Measurements from ENCODE around the gene TBCCD1.

TBCCD1 gene

DNA sequence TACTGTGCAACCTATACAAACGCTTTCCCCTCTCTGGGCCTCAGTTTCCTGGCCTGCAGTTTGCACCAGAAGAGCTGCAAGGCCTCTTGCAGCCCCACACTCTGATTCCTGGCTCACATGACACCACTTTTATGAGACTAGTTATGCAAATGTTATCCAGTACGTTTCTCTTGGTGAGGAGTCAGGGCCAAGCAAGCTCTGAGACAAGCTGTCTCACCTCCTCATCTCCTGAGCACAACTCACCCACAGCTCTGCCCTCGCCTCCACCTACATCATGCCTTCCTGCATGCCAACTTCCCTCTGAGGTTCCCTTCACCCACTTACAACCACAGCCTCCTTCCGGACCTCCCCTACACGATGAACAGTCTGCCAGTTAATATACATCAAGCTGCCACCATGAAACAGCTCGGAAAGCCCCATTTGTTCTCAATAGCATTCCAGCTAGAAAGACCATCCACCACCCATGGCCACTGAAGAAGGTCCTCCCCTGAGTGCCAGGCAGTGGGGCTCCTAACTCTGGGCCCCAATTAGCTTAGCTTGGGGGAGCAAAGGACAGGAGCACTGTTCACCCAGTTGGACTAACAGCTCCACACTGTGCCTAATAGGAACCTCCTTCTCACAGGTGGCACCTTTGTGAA lies 48.0 kb downstream of the TBCCD1 start:
- H3K4me3 ChIP-seq (ENCODE audit: low read length): no peak overlapping the region
- no peak for DNase-seq (ENCODE audit: low read depth)
- TF ChIP-seq, protein P1, sequence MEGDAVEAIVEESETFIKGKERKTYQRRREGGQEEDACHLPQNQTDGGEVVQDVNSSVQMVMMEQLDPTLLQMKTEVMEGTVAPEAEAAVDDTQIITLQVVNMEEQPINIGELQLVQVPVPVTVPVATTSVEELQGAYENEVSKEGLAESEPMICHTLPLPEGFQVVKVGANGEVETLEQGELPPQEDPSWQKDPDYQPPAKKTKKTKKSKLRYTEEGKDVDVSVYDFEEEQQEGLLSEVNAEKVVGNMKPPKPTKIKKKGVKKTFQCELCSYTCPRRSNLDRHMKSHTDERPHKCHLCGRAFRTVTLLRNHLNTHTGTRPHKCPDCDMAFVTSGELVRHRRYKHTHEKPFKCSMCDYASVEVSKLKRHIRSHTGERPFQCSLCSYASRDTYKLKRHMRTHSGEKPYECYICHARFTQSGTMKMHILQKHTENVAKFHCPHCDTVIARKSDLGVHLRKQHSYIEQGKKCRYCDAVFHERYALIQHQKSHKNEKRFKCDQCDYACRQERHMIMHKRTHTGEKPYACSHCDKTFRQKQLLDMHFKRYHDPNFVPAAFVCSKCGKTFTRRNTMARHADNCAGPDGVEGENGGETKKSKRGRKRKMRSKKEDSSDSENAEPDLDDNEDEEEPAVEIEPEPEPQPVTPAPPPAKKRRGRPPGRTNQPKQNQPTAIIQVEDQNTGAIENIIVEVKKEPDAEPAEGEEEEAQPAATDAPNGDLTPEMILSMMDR (conservative IDR thresholded peaks at IDR 0.05; ENCODE audit: low read length): no peak

- no peak for DNase-seq (ENCODE audit: low read depth)
- H3K4me3 ChIP-seq (ENCODE audit: low read length): no peak overlapping the region
- TF ChIP-seq, protein P1 (conservative IDR thresholded peaks at IDR 0.05; ENCODE audit: low read length): no peak
Measured at GRCh38 chr3:186517218-186517617, 49.9 kb downstream of the TBCCD1 start.

DNA sequence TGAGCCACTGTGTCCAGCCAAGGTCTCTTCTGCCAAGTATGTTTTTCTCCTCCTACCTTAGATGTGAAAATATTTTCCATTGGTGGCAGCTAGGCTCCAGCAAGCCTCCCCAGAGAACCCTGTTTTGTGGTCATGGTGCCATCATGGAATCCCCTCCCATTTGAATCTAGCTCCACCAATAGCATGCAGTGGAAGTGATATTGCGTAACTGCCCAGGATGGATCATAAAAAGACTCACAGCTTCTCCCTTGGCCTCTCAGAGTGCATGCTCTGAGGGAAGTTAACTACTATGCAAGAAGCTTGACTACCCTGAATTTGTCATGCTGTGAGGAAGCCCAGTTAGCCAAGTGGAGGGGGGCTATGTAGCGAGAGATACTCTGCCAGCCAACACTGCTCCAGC lies 50.5 kb downstream of the TBCCD1 start:
- DNase-seq (ENCODE audit: low read depth): no peak
- TF ChIP-seq, protein P1 (conservative IDR thresholded peaks at IDR 0.05; ENCODE audit: low read length): no peak
- H3K4me3 ChIP-seq (ENCODE audit: low read length): no peak overlapping the region

DNA sequence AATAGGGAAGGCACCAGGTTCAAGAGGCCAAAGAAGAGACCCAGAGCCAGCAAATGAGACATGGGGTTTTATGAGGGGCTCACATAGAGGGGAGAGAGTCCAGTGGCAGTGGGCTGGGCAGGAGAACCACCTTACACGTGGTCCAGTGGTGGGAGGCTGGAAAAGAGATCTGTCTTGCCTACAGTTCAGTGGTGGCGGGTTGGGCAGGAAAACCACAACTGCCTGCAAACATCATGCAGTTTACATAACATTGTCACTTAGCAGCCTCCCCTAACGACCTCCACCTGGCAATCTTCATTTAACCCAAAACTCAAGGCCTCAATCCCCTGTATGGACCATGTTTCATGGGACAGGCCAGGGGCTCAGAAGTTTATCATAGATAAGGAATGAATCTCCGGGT lies 52.0 kb downstream of the TBCCD1 start:
- TF ChIP-seq, protein P1 (conservative IDR thresholded peaks at IDR 0.05; ENCODE audit: low read length): no peak
- H3K4me3 ChIP-seq (ENCODE audit: low read length): no peak overlapping the region
- DNase-seq (ENCODE audit: low read depth): no peak

DNA sequence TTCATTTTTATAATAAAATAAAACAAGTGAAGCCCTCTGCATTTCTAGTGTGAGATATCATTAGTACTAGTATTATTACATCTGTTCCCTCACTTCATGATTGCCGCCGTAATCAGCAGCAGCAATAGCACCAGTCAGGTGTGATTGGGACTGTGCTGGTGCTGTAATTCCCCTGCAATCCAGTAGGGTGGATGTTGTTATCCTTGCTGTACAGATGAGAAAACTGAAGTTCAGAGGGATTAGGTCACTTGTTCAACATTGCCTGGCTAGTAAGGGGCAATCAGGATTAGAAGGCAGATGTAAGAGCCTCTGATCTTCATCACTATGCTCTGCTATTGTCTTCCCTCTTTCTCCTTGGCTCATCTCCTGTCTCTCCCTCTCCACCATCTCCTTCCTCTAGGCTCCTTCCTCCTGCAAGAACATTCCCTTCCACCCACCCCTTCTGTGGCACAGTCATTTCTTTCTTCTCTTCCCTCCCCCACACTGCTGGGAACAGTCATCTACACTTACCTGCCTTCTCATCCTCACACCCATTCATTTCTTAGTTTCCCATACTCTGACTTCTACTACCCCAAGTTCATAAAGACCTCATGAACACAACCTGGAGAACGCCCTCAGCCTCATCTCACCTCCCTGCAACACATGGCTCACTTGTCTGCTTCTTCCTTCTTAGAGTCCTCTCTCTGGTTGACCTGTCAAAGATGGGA lies 52.7 kb downstream of the TBCCD1 start:
- no peak for DNase-seq (ENCODE audit: low read depth)
- H3K4me3 ChIP-seq (ENCODE audit: low read length): no peak overlapping the region
- TF ChIP-seq, protein P1 (conservative IDR thresholded peaks at IDR 0.05; ENCODE audit: low read length): peak; percentile 42

- no peak for DNase-seq (ENCODE audit: low read depth)
- TF ChIP-seq, protein P1 (conservative IDR thresholded peaks at IDR 0.05; ENCODE audit: low read length): no peak
- no peak overlapping the region for H3K4me3 ChIP-seq (ENCODE audit: low read length)
Measured at GRCh38 chr3:186513386-186513785, 53.8 kb downstream of the TBCCD1 start.

Data from AG10803 (cell line).